ENCODE data around the gene LBX2. TPM values are rescaled to one million over a fixed set of nuclear protein-coding genes. Genes with fewer than 3 reads are reported as not detected.
"Not testable (repeated sequence)": the region's sequence is repeated elsewhere in the genome, so short reads cannot be mapped to it uniquely, and the experiment has no call there.

Gene LBX2
- total RNA-seq, 1 experiment from 2014 or later: 0.18 TPM

- DNase-seq (ENCODE audit: low read depth in 1 of 2, low spot score in 2 of 2): peak; percentile 92 to 94
- H3K4me3 ChIP-seq: peak within 1 kb of the TSS; percentile 53
- no peaks in the 10 kb centered on the region for H3K27me3 ChIP-seq (replicated peaks)
- H3K36me3 ChIP-seq: peaks cover 33% of the 10 kb centered on the region
- peak within 1 kb of the TSS; percentile 54 for H3K27ac ChIP-seq
- H3K9me3 ChIP-seq (replicated peaks): no peaks in the 10 kb centered on the region
- peaks cover 13% of the 10 kb centered on the region for H3K4me1 ChIP-seq (replicated peaks)
These were observed 27.1 kb downstream of the LBX2 start, which contains the start of gene MRPL53 for GRCh38 chr2:74472086-74472944. MRPL53 (minus strand) TSS chr2:74472680; CDS start chr2:74472660, 20 bp downstream.

- H3K36me3 ChIP-seq: peaks cover 31% of the 10 kb centered on the region
- H3K27me3 ChIP-seq (replicated peaks): no peaks in the 10 kb centered on the region
- peak overlapping the region; percentile 53 for H3K4me3 ChIP-seq
- H3K27ac ChIP-seq: peak overlapping the region; percentile 54
- no peaks in the 10 kb centered on the region for H3K9me3 ChIP-seq (replicated peaks)
- no peak for DNase-seq (ENCODE audit: low read depth in 1 of 2, low spot score in 2 of 2)
- H3K4me1 ChIP-seq (replicated peaks): peaks cover 13% of the 10 kb centered on the region
These were observed 27.9 kb downstream of the LBX2 start for GRCh38 chr2:74471332-74472065.

GRCh38 chr2:74470742-74471141 is 28.7 kb downstream of the LBX2 start:
- not testable (repeated sequence) for H3K27ac ChIP-seq; H3K27me3 ChIP-seq (replicated peaks); DNase-seq (ENCODE audit: low read depth in 1 of 2, low spot score in 2 of 2); H3K9me3 ChIP-seq (replicated peaks); H3K4me3 ChIP-seq
- Histone ChIP-seq H3K4me1 (replicated peaks) (peaks cover 13% of the 10 kb centered on the region), H3K36me3 (peaks cover 31% of the 10 kb centered on the region)

- Histone ChIP-seq H3K27ac (no peak overlapping the region), H3K4me3 (peak overlapping the region; percentile 85), H3K4me1 (replicated peaks) (peaks cover 8% of the 10 kb centered on the region), H3K36me3 (peaks cover 34% of the 10 kb centered on the region), H3K9me3 (replicated peaks) (no peaks in the 10 kb centered on the region), H3K27me3 (replicated peaks) (no peaks in the 10 kb centered on the region)
- no peak for DNase-seq (ENCODE audit: low read depth in 1 of 2, low spot score in 2 of 2)
These were observed 35.0 kb downstream of the LBX2 start for GRCh38 chr2:74464406-74464805.

GRCh38 chr2:74462786-74463105 is 36.7 kb downstream of the LBX2 start:
- Histone ChIP-seq H3K27ac (no peak overlapping the region), H3K4me3 (no peak overlapping the region), H3K27me3 (replicated peaks) (no peaks in the 10 kb centered on the region), H3K36me3 (peaks cover 34% of the 10 kb centered on the region), H3K9me3 (replicated peaks) (no peaks in the 10 kb centered on the region), H3K4me1 (replicated peaks) (peaks cover 8% of the 10 kb centered on the region)
- DNase-seq (ENCODE audit: low read depth in 1 of 2, low spot score in 2 of 2): no peak

GRCh38 chr2:74462054-74462785 is 37.2 kb downstream of the LBX2 start:
- DNase-seq (ENCODE audit: low read depth in 1 of 2, low spot score in 2 of 2): no peak
- H3K27me3 ChIP-seq (replicated peaks): no peaks in the 10 kb centered on the region

GRCh38 chr2:74461187-74462053 is 38.0 kb downstream of the LBX2 start:
- Histone ChIP-seq H3K36me3 (peaks cover 41% of the 10 kb centered on the region), H3K27me3 (replicated peaks) (no peaks in the 10 kb centered on the region), H3K4me1 (replicated peaks) (peaks cover 15% of the 10 kb centered on the region), H3K4me3 (no peak overlapping the region), H3K27ac (no peak overlapping the region), H3K9me3 (replicated peaks) (no peaks in the 10 kb centered on the region)
- no peak for DNase-seq (ENCODE audit: low read depth in 1 of 2, low spot score in 2 of 2)

More at GRCh38 chr2:74462054-74462785, 37.2 kb downstream of the LBX2 start:
- no peak overlapping the region for H3K27ac ChIP-seq
- peaks cover 9% of the 10 kb centered on the region for H3K4me1 ChIP-seq (replicated peaks)
- H3K36me3 ChIP-seq: peaks cover 34% of the 10 kb centered on the region
- no peak overlapping the region for H3K4me3 ChIP-seq
- H3K9me3 ChIP-seq (replicated peaks): no peaks in the 10 kb centered on the region

- not testable (repeated sequence) for H3K27ac ChIP-seq; DNase-seq (ENCODE audit: low read depth in 1 of 2, low spot score in 2 of 2); H3K27me3 ChIP-seq (replicated peaks); H3K4me3 ChIP-seq; H3K9me3 ChIP-seq (replicated peaks)
- peaks cover 42% of the 10 kb centered on the region for H3K36me3 ChIP-seq
- H3K4me1 ChIP-seq (replicated peaks): peaks cover 21% of the 10 kb centered on the region
These were observed 39.2 kb downstream of the LBX2 start for GRCh38 chr2:74460187-74460586.

- DNase-seq (ENCODE audit: low read depth in 1 of 2, low spot score in 2 of 2); H3K27ac ChIP-seq; H3K9me3 ChIP-seq (replicated peaks); H3K4me3 ChIP-seq; H3K27me3 ChIP-seq (replicated peaks): not testable (repeated sequence)
- Histone ChIP-seq H3K4me1 (replicated peaks) (peaks cover 19% of the 10 kb centered on the region), H3K36me3 (peaks cover 37% of the 10 kb centered on the region)
These were observed 39.8 kb downstream of the LBX2 start for GRCh38 chr2:74459503-74460118.

GRCh38 chr2:74458938-74459363 is 40.5 kb downstream of the LBX2 start:
- Histone ChIP-seq H3K9me3 (replicated peaks) (no peaks in the 10 kb centered on the region), H3K27me3 (replicated peaks) (no peaks in the 10 kb centered on the region), H3K4me1 (replicated peaks) (peaks cover 16% of the 10 kb centered on the region), H3K36me3 (peaks cover 37% of the 10 kb centered on the region), H3K4me3 (peak overlapping the region; percentile 53), H3K27ac (no peak overlapping the region)
- no peak for DNase-seq (ENCODE audit: low read depth in 1 of 2, low spot score in 2 of 2)

GRCh38 chr2:74458132-74458937 is 41.1 kb downstream of the LBX2 start, which contains the start of gene WBP1:
WBP1 (plus strand) TSS chr2:74458438; CDS start chr2:74458603, 165 bp downstream.
- Histone ChIP-seq H3K4me1 (replicated peaks) (peaks cover 16% of the 10 kb centered on the region), H3K27me3 (replicated peaks) (no peaks in the 10 kb centered on the region), H3K27ac (peak within 1 kb of the TSS; percentile 2; the same call in 1 of the 2 replicates), H3K9me3 (replicated peaks) (no peaks in the 10 kb centered on the region), H3K4me3 (peak within 1 kb of the TSS; percentile 53), H3K36me3 (peaks cover 37% of the 10 kb centered on the region)
- DNase-seq (ENCODE audit: low read depth in 1 of 2, low spot score in 2 of 2): peak; percentile 99 to 100

Measured in SJSA1 (cell line).